NCI-H460 (cell line): ENCODE data around the gene PPARGC1A. TPM values are rescaled to one million over a fixed set of nuclear protein-coding genes. Genes with fewer than 3 reads are reported as not detected.
A peak's percentile ranks its signal among the peaks of the same experiment; 100 is the strongest.

ENCODE experiments used
- DNase-seq: peaks from one replicate; pipeline ENCODE4 v3.0.0-alpha.2; 2016; ENCODE audit warnings: low read depth; ENCODE audit errors: extremely low read depth
- total RNA-seq: library from RNA; depleted of rRNA; stranded (reverse); fragments of >200 nt; shearing (Covaris generic); gene quantifications from 2 replicates; pipeline ENCODE4 v1.2.3, GENCODE V29; 2014

PPARGC1A gene
- total RNA-seq, 1 experiment from 2014 or later: 2.0 TPM

- no peak for DNase-seq
Measured at GRCh38 chr4:23782778-23783437, 106.9 kb downstream of the PPARGC1A start.

- DNase-seq: no peak
Measured at GRCh38 chr4:23779839-23780238, 110.0 kb downstream of the PPARGC1A start.

GRCh38 chr4:23779422-23779821, 110.4 kb downstream of the PPARGC1A start:
- no peak for DNase-seq

GRCh38 chr4:23775694-23776093, 114.2 kb downstream of the PPARGC1A start:
- no peak for DNase-seq

- DNase-seq: no peak
Measured at GRCh38 chr4:23774909-23775308, 114.9 kb downstream of the PPARGC1A start.

- no peak for DNase-seq
Measured at GRCh38 chr4:23773884-23774636, 115.8 kb downstream of the PPARGC1A start.

- DNase-seq: peak; percentile 13
Measured at GRCh38 chr4:23770011-23770410, 119.8 kb downstream of the PPARGC1A start.

- DNase-seq: no peak
Measured at GRCh38 chr4:23769406-23769805, 120.4 kb downstream of the PPARGC1A start.

- no peak for DNase-seq
Measured at GRCh38 chr4:23768541-23768940, 121.3 kb downstream of the PPARGC1A start.

- no peak for DNase-seq
Measured at GRCh38 chr4:23766344-23766743, 123.5 kb downstream of the PPARGC1A start.

GRCh38 chr4:23763559-23763958, 126.3 kb downstream of the PPARGC1A start:
- no peak for DNase-seq

- DNase-seq: no peak
Measured at GRCh38 chr4:23762551-23762950, 127.3 kb downstream of the PPARGC1A start.

- no peak for DNase-seq
Measured at GRCh38 chr4:23759066-23759465, 130.8 kb downstream of the PPARGC1A start.

GRCh38 chr4:23754688-23755087, 135.2 kb downstream of the PPARGC1A start:
- DNase-seq: no peak

- DNase-seq: no peak
Measured at GRCh38 chr4:23750125-23750524, 139.7 kb downstream of the PPARGC1A start.

- DNase-seq: no peak
Measured at GRCh38 chr4:23747281-23747735, 142.5 kb downstream of the PPARGC1A start.

- DNase-seq: no peak
Measured at GRCh38 chr4:23746672-23747071, 143.2 kb downstream of the PPARGC1A start.

- DNase-seq: no peak
Measured at GRCh38 chr4:23746027-23746426, 143.8 kb downstream of the PPARGC1A start.

- no peak for DNase-seq
Measured at GRCh38 chr4:23745377-23745776, 144.5 kb downstream of the PPARGC1A start.
